Daoy (cell line): ENCODE data around the gene CHD6. TPM values are rescaled to one million over a fixed set of nuclear protein-coding genes. Genes with fewer than 3 reads are reported as not detected.

Source experiments
- DNase-seq: peaks from one replicate; pipeline ENCODE4 v3.0.0-alpha.2; 2015; ENCODE audit warnings: low read depth
- total RNA-seq: library from RNA; depleted of rRNA; stranded (reverse); fragments of >200 nt; shearing (Covaris generic); gene quantifications from 2 replicates; pipeline ENCODE4 v1.2.3, GENCODE V29; 2014

The CHD6 gene
- total RNA-seq, 1 experiment from 2014 or later, result 9.8 TPM

DNA sequence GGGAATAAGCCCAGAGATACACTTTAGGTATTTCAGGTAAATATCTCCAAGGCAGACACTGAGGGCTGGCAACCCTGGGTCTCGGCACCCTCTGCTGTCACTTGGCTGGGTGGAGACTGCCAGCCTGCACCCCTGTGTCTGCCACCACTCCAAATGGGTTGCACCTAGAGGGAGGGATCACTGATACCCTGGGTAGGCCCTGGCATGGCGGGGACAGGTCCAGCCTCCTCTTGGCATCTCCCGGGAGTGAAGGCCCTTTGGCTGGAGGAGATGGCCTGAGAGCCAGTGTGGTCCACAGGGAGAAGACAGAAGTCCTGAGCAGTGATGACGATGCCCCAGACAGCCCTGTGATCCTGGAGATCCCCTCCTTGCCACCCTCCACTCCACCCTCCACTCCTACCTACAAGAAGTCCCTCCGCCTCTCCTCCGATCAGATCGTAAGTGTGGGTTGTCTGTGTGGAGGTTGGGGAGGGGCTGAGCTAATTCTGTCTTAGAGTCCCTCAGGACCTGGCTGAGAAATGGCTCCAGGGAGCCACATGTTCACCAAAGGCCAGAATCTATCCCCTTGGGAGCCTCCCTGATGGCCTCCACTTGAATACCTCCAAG is 262.5 kb downstream of the CHD6 start:
- DNase-seq, result no peak

GRCh38 chr20:41355192-41355591 is 263.0 kb downstream of the CHD6 start:
- no peak for DNase-seq

GRCh38 chr20:41353530-41353929 is 264.6 kb downstream of the CHD6 start:
- no peak for DNase-seq

GRCh38 chr20:41352666-41353065 is 265.5 kb downstream of the CHD6 start:
- no peak for DNase-seq

- DNase-seq, result no peak
Observed at GRCh38 chr20:41352106-41352505, 266.1 kb downstream of the CHD6 start.
